HG03039 (cell line): ENCODE measurements around the gene TSR3.

Experiments used
- ATAC-seq: cut with Tn5 transposase; IDR thresholded peaks from one replicate; pipeline ENCODE4 v1.9.1; 2021; ENCODE audit warnings: mild to moderate bottlenecking, moderate library complexity; ENCODE audit not compliant: unreplicated experiment

TSR3 gene

GRCh38 chr16:1355591-1355990 lies 3.9 kb upstream of the TSR3 start:
- no peak for ATAC-seq

DNA sequence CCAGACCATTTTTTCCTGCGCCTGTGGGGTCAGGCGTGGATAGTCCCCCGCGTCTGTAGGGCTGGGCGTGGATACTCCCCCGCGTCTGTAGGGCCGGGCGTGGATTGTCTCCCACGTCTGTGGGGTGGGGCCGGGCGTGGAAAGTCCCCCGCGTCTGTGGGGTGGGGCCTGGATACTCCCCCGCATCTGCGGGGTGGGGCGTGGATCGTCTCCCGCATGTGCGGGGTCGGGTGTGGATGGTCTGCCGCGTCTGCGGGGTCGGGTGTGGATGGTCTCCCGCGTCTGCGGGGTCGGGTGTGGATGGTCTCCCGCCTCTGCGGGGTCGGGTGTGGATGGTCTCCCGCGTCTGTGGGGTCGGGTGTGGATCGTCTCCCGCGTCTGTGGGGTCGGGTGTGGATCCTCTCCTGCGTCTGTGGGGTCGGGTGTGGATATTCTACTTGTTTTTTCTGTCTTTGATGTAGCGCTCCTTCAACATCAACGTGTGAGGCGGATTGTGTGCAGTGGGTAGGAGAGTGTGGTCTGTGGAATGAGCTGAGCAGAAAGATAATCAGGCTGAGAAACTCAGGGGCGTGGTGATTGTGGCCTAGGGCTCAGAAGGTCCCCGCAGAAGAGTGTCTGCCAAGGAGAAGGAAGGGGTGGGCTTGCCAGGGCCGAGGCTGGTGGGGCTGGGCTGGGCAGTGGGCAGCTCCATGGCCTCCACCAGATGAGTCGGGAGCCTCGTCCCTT lies 3.3 kb upstream of the TSR3 start:
- no peak for ATAC-seq

- ATAC-seq = peak; percentile 10
Observed at GRCh38 chr16:1351215-1351581, 480 bp downstream of the TSR3 start.

GRCh38 chr16:1350691-1351090 lies 987 bp downstream of the TSR3 start:
- no peak for ATAC-seq

DNA sequence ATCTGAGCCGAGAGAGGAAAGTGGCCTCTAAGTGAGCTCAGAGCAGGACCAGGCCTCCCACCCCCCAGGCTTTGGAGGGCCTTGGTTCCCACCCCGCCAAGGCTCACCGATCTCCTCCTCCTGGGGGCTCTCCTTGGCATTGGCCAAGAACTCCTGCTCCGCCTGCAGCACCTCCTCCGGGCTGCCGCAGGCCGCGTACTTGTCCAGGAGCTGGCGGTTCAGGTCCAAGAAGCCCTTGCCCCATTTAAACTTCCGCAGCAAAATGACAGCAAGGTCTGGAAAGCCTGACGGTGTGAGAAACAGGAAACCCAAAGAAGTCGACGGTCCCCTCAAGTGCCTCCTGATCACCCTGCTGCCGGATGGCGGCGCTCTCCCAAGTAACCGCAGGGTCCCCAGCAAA lies 1.7 kb downstream of the TSR3 start:
- no peak for ATAC-seq

DNA sequence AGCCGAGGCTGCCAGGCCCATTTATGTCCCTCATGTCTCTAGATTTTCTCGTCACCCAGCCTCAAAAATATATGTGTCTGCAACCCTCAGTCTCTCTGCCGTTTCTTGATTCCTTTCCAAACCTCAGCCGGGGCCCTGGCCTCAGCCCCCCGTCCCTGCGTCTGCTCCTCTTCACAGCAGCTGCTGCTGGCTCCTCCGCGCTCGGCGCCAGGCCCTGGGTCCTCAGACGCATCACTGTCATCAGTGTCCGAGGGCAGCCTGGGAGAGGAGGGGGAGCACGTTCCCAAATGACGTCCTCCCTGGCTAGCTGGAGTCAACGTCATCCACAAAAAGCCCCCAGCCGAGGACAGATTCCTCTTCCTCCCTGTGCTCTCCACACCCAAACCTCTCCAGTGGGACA lies 2.3 kb downstream of the TSR3 start:
- ATAC-seq = no peak

DNA sequence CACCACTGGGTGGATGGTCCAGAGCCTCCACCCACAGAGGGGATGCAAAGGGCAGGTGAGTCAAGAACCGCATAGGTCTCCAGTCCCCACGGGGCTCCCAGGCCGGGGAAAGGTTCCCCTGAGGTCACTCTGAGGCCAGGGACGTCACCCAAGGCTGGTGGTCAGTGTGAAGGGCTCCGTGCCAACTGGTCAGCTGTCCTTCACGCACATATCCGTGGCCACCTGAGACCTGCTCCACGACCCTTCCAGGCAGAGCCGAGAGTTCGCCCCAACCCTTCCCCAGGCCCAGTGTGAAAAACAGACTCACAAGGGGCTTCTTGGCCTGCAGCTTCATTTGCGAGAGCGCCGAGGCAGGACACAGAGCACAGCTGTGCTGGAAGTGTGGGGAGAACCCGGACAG lies 2.8 kb downstream of the TSR3 start:
- ATAC-seq = no peak

- ATAC-seq = no peak
Observed at GRCh38 chr16:1348441-1348840, 3.2 kb downstream of the TSR3 start.

DNA sequence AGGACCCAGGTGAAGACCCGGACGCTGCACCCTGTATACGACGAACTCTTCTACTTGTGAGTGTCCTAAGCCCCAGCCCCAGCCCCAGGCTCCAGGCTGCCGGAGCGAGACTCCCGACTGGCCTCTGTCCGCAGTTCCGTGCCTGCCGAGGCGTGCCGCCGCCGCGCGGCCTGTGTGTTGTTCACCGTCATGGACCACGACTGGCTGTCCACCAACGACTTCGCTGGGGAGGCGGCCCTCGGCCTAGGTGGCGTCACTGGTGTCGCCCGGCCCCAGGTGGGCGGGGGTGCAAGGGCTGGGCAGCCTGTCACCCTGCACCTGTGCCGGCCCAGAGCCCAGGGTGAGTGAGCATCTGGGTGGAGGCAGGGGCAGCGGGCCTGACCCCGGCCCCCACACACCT lies 3.7 kb downstream of the TSR3 start:
- no peak for ATAC-seq

- ATAC-seq = no peak
Observed at GRCh38 chr16:1347286-1347855, 4.3 kb downstream of the TSR3 start.

- ATAC-seq = no peak
Observed at GRCh38 chr16:1346422-1347285, 5.0 kb downstream of the TSR3 start.

GRCh38 chr16:1345651-1346421 lies 5.8 kb downstream of the TSR3 start:
- ATAC-seq = no peak

- no peak for ATAC-seq
Observed at GRCh38 chr16:1345087-1345486, 6.6 kb downstream of the TSR3 start.

DNA sequence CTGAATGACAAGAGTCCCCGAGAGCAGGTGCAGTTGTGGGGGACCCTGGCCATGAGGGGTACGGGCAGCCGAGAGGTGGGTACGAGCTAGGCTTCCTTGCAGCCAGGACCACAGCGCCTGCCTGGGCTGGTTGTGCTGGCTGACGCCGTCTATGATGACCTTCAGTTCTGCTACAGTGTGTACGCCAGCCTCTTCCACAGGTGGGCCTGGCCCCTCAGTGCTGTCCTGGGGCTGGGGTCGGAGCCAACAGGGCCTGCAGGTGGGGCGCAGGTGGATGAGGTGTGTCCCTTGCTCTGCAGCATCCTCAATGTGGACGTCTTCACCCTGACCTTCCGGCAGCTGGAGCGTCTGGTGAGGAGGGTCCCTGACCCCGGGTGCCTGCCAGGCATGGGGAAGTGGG lies 7.2 kb downstream of the TSR3 start:
- ATAC-seq = no peak

DNA sequence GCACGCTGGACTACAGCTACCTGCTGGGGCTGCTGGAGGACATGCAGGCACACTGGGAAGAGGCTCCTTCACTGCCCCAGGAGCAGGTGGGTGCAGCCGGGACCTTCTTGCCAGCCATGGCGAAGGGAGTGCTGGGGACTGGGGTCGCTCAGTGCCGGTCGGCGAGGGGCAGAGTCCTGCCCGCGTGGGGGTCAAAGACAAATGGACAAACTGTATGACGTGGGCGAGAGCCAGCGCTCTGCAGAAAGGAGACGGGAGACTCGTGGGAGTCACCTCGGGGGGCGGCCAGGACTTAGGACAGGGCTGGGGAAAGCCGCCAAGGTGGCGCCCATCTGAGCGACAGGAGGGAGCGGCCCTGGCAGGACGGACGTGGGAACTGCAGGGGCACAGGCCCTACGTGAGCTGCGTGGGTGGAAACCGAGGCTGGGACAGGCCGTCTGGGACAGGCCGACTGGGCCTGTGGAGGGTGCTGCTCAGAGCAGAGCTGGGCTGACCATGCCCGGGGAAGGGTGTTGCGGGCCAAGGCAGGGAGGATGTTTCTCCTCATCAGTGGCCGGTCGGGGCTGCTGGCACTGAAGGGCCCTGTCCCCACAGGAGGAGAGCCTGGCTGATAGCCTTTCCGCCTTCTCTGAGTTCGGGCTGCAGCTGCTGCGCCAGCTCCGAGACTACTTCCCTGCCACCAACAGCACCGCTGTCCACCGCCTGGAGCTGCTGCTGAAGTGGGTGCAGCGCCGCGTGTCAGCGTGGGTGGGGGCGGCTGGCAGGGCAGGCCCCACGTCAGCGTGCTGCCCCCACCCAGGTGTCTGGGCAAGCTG lies 8.0 kb downstream of the TSR3 start:
- ATAC-seq = no peak

- peak; percentile 82 for ATAC-seq
Observed at GRCh38 chr16:1342526-1343427, 8.9 kb downstream of the TSR3 start.

DNA sequence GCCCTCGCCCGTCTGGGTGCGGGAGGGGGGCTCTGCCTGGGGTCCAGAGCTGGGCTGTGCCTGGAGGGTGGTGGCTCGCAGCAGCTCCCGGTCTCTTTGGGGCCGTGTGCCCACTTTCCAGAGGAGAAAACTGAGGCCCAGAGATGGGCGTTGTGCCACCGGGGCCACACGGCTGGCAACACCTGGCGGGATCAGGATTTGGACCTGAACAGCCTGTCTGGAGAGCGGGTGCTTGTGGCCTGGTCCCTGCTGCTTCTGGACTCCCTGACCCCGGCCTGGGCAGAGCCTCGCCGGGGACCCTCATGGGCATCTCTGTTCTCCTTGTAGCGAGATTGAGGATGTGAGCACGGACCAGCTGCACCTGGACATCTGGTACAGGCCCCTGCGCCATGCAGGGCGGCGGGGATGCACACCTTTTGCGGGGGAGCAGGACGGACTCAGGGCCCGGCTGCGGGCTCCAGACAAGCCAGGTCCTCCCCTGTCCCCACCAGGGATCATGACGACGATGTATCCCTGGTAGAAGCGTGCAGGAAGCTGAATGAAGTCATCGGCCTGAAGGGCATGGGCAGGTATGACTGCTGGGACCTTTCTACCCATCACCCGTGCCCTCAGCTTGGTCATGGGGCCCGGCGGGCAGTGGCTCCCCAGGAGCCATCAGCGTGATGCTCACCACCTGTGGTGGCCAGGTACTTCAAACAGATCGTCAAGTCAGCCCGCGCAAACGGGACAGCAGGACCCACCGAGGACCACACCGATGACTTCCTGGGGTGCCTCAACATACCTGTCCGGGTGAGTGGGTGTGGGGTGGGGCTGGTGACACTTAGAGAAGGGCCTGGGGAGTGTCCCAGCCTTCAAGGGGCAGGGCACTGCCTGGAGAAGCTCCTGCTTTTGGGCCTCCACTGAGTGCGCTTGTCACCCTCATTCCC lies 9.9 kb downstream of the TSR3 start:
- ATAC-seq = no peak

GRCh38 chr16:1340730-1341494 lies 10.8 kb downstream of the TSR3 start:
- no peak for ATAC-seq
